K562 (cell line): Measurements from ENCODE around the gene THADA. TPM values are rescaled to one million over a fixed set of nuclear protein-coding genes. Genes with fewer than 3 reads are reported as not detected.

Experiments used
- ATAC-seq: fragments of 200-7000 bp; cut with Tn5 transposase; 3 replicates; pipeline ENCODE4 v1.9.1; 2020; ENCODE audit warnings: moderate library complexity
- BruUV-seq: library from RNA; stranded (reverse); fragments of 400-500 nt; replicated peaks from 2 replicates; lab custom pipeline; 2021; lab: Mats Ljungman, UMichigan
- CTCF ChIA-PET: fragments of 300-600 bp; formaldehyde crosslinking; extraction: SDS; loops from one replicate; lab custom pipeline; 2021; ENCODE audit warnings: low intra/inter-chr PET ratio; lab: Yijun Ruan, JAX
- POLR2A ChIA-PET: fragments of 300-600, 350-650 bp; sonication (Branson Sonifier 250); formaldehyde crosslinking; extraction: SDS; loops from one replicate; lab custom pipeline; 2021; ENCODE audit warnings: antibody characterized with exemption, inconsistent platforms; lab: Yijun Ruan, JAX
- DNase-seq, 4 experiments: peaks; one replicate each; pipeline versions ENCODE4 v3.0.0 to v3.0.0-alpha.2; 2011 to 2018; ENCODE audit warnings: low spot score in 3 of 4, mixed read lengths in 3 of 4; ENCODE audit errors: extremely low read depth in 1 of 4
- FAIRE-seq: peaks from 2 replicates; lab custom pipeline; 2011; peaks lifted over from hg19 to GRCh38; lab: Jason Lieb, UNC
- H2AFZ ChIP-seq: 2 replicates; pipeline ENCODE4 v1.6.0; 2011; ENCODE audit warnings: low read depth, low read length, control low read depth, inconsistent platforms
- H3K27ac ChIP-seq: fragments of 200-600 bp; 3 replicates; pipeline ENCODE4 v1.8.0; 2011; ENCODE audit warnings: low read depth, mild to moderate bottlenecking, control low read depth, inconsistent platforms, low read length, moderate library complexity, mixed read lengths; ENCODE audit errors: extremely low read depth
- H3K27me3 ChIP-seq, 2 experiments: fragments of 300-600 bp in 1 of 2; 2 replicates in 1 of 2; 3 replicates in 1 of 2; pipeline versions ENCODE4 v1.6.0 to v1.8.0; 2011; ENCODE audit warnings: inconsistent platforms in 2 of 2, low read length in 2 of 2, mild to moderate bottlenecking in 1 of 2, mixed read lengths in 1 of 2, moderate library complexity in 1 of 2; ENCODE audit not compliant: control insufficient read depth in 2 of 2, insufficient read depth in 2 of 2
- H3K36me3 ChIP-seq: fragments of 300-600 bp; 3 replicates; pipeline ENCODE4 v1.8.0; 2011; ENCODE audit warnings: mild to moderate bottlenecking, low read length, inconsistent platforms; ENCODE audit not compliant: control insufficient read depth, insufficient read depth
- H3K4me1 ChIP-seq, 2 experiments: fragments of 200-600 bp in 1 of 2; replicated peaks in 1 of 2; 2 replicates in 1 of 2; 3 replicates in 1 of 2; pipeline versions ENCODE4 v1.5.1 to v1.8.0; 2011; ENCODE audit warnings: inconsistent platforms in 2 of 2, low read length in 2 of 2, mild to moderate bottlenecking in 1 of 2, mixed read lengths in 1 of 2, moderate library complexity in 1 of 2; ENCODE audit not compliant: control insufficient read depth in 2 of 2, insufficient read depth in 2 of 2
- H3K4me2 ChIP-seq: 2 replicates; pipeline ENCODE4 v1.6.1; 2011; ENCODE audit warnings: low read length, control low read depth, inconsistent platforms, mixed read lengths; ENCODE audit not compliant: insufficient read depth
- H3K4me3 ChIP-seq: fragments of 200-600 bp; sonication (generic), shearing (Covaris generic); 2 replicates; pipeline ENCODE4 v1.5.1; 2016; ENCODE audit warnings: control low read depth, inconsistent platforms
- H3K79me2 ChIP-seq: fragments of 200-600 bp; 3 replicates; pipeline ENCODE4 v1.8.0; 2011; ENCODE audit warnings: low read length, inconsistent platforms; ENCODE audit not compliant: control insufficient read depth, insufficient read depth
- H3K9ac ChIP-seq, 2 experiments: 2 replicates each; pipeline versions ENCODE4 v1.6.0 to v1.6.1; 2011; ENCODE audit warnings: low read depth in 2 of 2, low read length in 2 of 2, control low read depth in 1 of 2, inconsistent platforms in 1 of 2, mild to moderate bottlenecking in 1 of 2, mixed read lengths in 1 of 2; ENCODE audit not compliant: insufficient read depth in 1 of 2
- H3K9me1 ChIP-seq: one replicate; pipeline ENCODE4 v1.6.0; 2011; ENCODE audit warnings: inconsistent platforms, mild to moderate bottlenecking, low read length, moderate library complexity; ENCODE audit not compliant: control insufficient read depth, insufficient read depth
- H3K9me3 ChIP-seq: replicated peaks from 2 replicates; pipeline ENCODE4 v1.5.1; 2011; ENCODE audit warnings: low read depth, low read length, inconsistent platforms; ENCODE audit not compliant: control insufficient read depth, insufficient read depth
- H4K20me1 ChIP-seq: replicated peaks from 2 replicates; pipeline ENCODE4 v1.6.1; 2011; ENCODE audit warnings: low read length, inconsistent platforms, mixed read lengths; ENCODE audit not compliant: control insufficient read depth, insufficient read depth
- BRD9 ChIP-seq: fragments of 450-650 bp; IDR thresholded peaks from 2 replicates; pipeline ENCODE4 v1.6.1; 2018; ENCODE audit warnings: low read depth; ENCODE audit not compliant: partially characterized antibody
- ETS2 ChIP-seq: IDR thresholded peaks from 2 replicates; pipeline ENCODE4 v1.6.1; 2016; ENCODE audit warnings: borderline replicate concordance, missing genetic modification characterization, mild to moderate bottlenecking, moderate library complexity, missing compliant biosample characterization; ENCODE audit not compliant: poor library complexity, severe bottlenecking
- GTF2A2 ChIP-seq: IDR thresholded peaks from 2 replicates; pipeline ENCODE4 v1.6.1; 2016; ENCODE audit warnings: mild to moderate bottlenecking, missing genetic modification characterization, missing compliant biosample characterization
- PRMT5 ChIP-seq: sonication (generic); formaldehyde crosslinking; IDR thresholded peaks from 2 replicates; pipeline ENCODE4 v1.5.0; 2020; ENCODE audit warnings: missing genetic modification reagents
- RUNX1 ChIP-seq: sonication (generic); IDR thresholded peaks from 2 replicates; pipeline ENCODE4 v1.6.1; 2016; ENCODE audit warnings: antibody characterized with exemption, low read depth
- TCF7 ChIP-seq: sonication (generic); IDR thresholded peaks from 2 replicates; pipeline ENCODE4 v1.6.1; 2016; ENCODE audit warnings: antibody characterized with exemption, borderline replicate concordance
- TEAD4 ChIP-seq, 2 experiments: sonication (generic) in 1 of 2; formaldehyde crosslinking in 1 of 2; IDR thresholded peaks; 2 replicates each; pipeline versions ENCODE4 v1.6.1 to v1.8.0; 2012 to 2022; ENCODE audit warnings: borderline replicate concordance in 1 of 2, inconsistent platforms in 1 of 2, low read length in 1 of 2, mild to moderate bottlenecking in 1 of 2, missing genetic modification reagents in 1 of 2
- ZC3H8 ChIP-seq: fragments of 450-650 bp; IDR thresholded peaks from 2 replicates; pipeline ENCODE4 v1.6.1; 2017
- ZFP30 ChIP-seq: fragments of 250-450 bp; sonication (Bioruptor Pico); IDR thresholded peaks from 2 replicates; pipeline ENCODE4 v1.8.0; 2022; ENCODE audit warnings: moderate library complexity, mild to moderate bottlenecking, inconsistent platforms, borderline replicate concordance
- ZNF445 ChIP-seq: fragments of 250-450 bp; sonication (Bioruptor Pico); IDR thresholded peaks from 2 replicates; pipeline ENCODE4 v1.4.0; 2020; ENCODE audit warnings: low read depth, mild to moderate bottlenecking, moderate library complexity
- ZNF785 ChIP-seq: fragments of 250-450 bp; sonication (Bioruptor Pico); IDR thresholded peaks from 2 replicates; pipeline ENCODE4 v1.4.0; 2020; ENCODE audit warnings: mild to moderate bottlenecking
- WGBS: fragments of 100-300 bp; shearing (Covaris generic); methylation state at CpG from one replicate; pipeline ENCODE4 v1.1.6; 2016; ENCODE audit warnings: low coverage, mixed read lengths; ENCODE audit not compliant: insufficient coverage; ENCODE audit errors: missing lambda C conversion rate; 5-methylcytosine and 5-hydroxymethylcytosine counted together
- in situ Hi-C: fragments of 300-500 bp; cut with MboI; formaldehyde crosslinking; loops from 4 replicates; pipeline ENCODE4 v1.15.0; 2018; ENCODE audit warnings: inconsistent platforms, mixed read lengths
- intact Hi-C: fragments of 100-400 bp; cut with micrococcal nuclease; formaldehyde crosslinking; loops from 2 replicates; pipeline ENCODE4 v1.14.2; 2022
- polyA plus RNA-seq, 8 experiments: library from polyadenylated mRNA; depleted of rRNA in 4 of 8; stranded (reverse) in 5 of 8; unstranded in 3 of 8; fragments of >200 nt; fragmentation: Nextera tagmentation in 2 of 8; fragmentation: Illumina TruSeq in 1 of 8; extraction: Ambion mirVana in 2 of 8; extraction: Trizol in 1 of 8; gene quantifications; 2 replicates each; pipeline versions ENCODE4 v1.2.1 to v1.2.3, GENCODE V29; 2011 to 2014; ENCODE audit warnings: inconsistent platforms in 1 of 8, missing spikeins in 1 of 8
- total RNA-seq, 7 experiments: library from RNA; depleted of rRNA in 6 of 7; stranded (reverse); fragments of >200 nt in 6 of 7; fragmentation: Illumina TruSeq in 2 of 7; extraction: Trizol in 2 of 7; gene quantifications; 2 replicates each; pipeline versions ENCODE4 v1.2.1 to v1.2.3, GENCODE V29; 2011 to 2021; ENCODE audit warnings: low replicate concordance in 1 of 7
- TF ChIP-seq, protein P1 (sequence below): fragments of 250-450 bp; sonication (Bioruptor Pico); IDR thresholded peaks from 2 replicates; pipeline ENCODE4 v1.8.0; 2022; ENCODE audit warnings: inconsistent platforms
- TF ChIP-seq, protein P2 (sequence below): fragments of 450-650 bp; IDR thresholded peaks from 2 replicates; pipeline ENCODE4 v1.6.1; 2016; ENCODE audit warnings: antibody characterized with exemption

Gene THADA
- total and polyA plus RNA-seq, 9 of the 15 experiments (the other 6 are each of a cell fraction or from before 2014, with no cell fraction given): 17.8 to 34.7 (median 31.9) TPM

DNA sequence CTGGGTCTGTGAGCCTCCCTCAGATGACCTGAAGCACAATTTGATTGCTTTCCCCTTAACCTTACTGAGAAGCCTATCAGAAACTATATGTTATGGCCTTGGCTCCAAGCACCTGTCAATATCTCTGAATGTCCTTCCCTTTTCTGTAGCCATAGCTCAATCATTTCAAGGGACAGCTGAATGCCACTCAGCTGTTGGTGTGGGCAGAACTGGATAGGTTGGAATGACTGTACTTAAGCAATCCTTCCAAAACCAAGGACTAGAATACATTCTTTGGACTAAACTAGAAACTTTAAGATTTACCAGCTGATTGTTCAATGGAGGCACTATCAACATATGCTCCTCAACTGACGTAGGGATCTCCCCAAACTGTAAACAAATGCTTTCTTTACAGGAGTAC is 159.4 kb downstream of the THADA start:
- no peak overlapping the region for H3K4me2 ChIP-seq
- H3K27ac ChIP-seq: no peak overlapping the region
- no peaks in the 10 kb centered on the region for H3K36me3 ChIP-seq
- TF ChIP-seq ZNF785 (CRISPR knock-in tag): no peak
- TF ChIP-seq TEAD4 (IDR thresholded peaks at IDR 0.05; ENCODE audit: low read length): no peak
- TF ChIP-seq TEAD4 (CRISPR knock-in tag; IDR thresholded peaks at IDR 0.05; ENCODE audit: borderline replicate concordance): no peak
- TF ChIP-seq RUNX1: no peak
- no peak for TF ChIP-seq TCF7
- no peak for TF ChIP-seq ZC3H8
- TF ChIP-seq GTF2A2 (tag): no peak
- 88% methylated on average over 1 of the region's 1 CpG for WGBS
- POLR2A ChIA-PET: interaction anchor here (0.6 to 1.2 kb wide), 3 partner anchors 10 to 11 kb away, joined by 3 to 5 read pairs (median 3); no protein-coding TSS in a partner anchor
- ATAC-seq (no peak), DNase-seq (no peak), FAIRE-seq (no peak)
- no peak overlapping the region for H3K9ac ChIP-seq
- no peak overlapping the region for H3K4me3 ChIP-seq
- H3K4me1 ChIP-seq: no peaks in the 10 kb centered on the region
- H3K27me3 ChIP-seq: no peaks in the 10 kb centered on the region
- no peak overlapping the region for H2AFZ ChIP-seq
- no TSS peak for BruUV-seq
- H3K9me3 ChIP-seq: no peaks in the 10 kb centered on the region
- CTCF ChIA-PET: no interaction called here
- in situ Hi-C loops (no loop called here), intact Hi-C loops (no loop called here)
- H3K79me2 ChIP-seq: no peaks in the 10 kb centered on the region
- H4K20me1 ChIP-seq: no peaks in the 10 kb centered on the region
- H3K9me1 ChIP-seq: no peaks in the 10 kb centered on the region

DNA sequence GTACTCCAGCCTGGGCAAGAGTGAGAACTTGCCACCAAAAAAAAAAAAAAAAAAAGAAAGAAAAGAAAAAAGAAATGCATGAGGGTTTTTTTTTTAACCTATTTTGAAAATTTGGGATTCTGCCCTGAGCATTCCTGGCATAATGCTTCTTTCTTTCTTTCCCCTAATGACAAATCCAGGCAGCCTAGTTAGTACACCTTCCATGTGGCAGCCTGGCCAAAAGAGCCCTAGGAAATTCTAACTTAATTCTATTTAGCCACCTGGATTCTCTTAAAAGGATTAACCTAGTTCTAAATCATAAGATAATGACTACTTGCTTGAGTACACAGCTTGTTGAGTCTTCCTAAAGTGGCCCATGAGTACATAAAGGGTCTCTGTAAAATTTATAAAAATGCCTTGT is 160.1 kb downstream of the THADA start:
- H3K9me1 ChIP-seq: no peaks in the 10 kb centered on the region
- no peaks in the 10 kb centered on the region for H3K9me3 ChIP-seq
- no peak overlapping the region for H3K9ac ChIP-seq
- no peak for FAIRE-seq
- H3K4me2 ChIP-seq: no peak overlapping the region
- H3K4me3 ChIP-seq: no peak overlapping the region
- H3K79me2 ChIP-seq: no peaks in the 10 kb centered on the region
- DNase-seq: no peak
- in situ Hi-C loops (no loop called here), intact Hi-C loops (no loop called here)
- no TSS peak for BruUV-seq
- H2AFZ ChIP-seq: no peak overlapping the region
- H4K20me1 ChIP-seq: no peaks in the 10 kb centered on the region
- no peaks in the 10 kb centered on the region for H3K36me3 ChIP-seq
- ATAC-seq: no peak
- no peak overlapping the region for H3K27ac ChIP-seq
- no peaks in the 10 kb centered on the region for H3K27me3 ChIP-seq
- H3K4me1 ChIP-seq: no peaks in the 10 kb centered on the region
- POLR2A ChIA-PET: interaction anchor here (1.2 kb wide), 1 partner anchor 11 kb away, joined by 3 read pairs; no protein-coding TSS in a partner anchor
- CTCF ChIA-PET: interaction anchor here (0.7 kb wide), 1 partner anchor 17 kb away, joined by 7 read pairs; no protein-coding TSS in a partner anchor
- TF ChIP-seq ETS2: no peak
- no peak for TF ChIP-seq PRMT5 (CRISPR knock-in tag)
- TF ChIP-seq, protein P1, sequence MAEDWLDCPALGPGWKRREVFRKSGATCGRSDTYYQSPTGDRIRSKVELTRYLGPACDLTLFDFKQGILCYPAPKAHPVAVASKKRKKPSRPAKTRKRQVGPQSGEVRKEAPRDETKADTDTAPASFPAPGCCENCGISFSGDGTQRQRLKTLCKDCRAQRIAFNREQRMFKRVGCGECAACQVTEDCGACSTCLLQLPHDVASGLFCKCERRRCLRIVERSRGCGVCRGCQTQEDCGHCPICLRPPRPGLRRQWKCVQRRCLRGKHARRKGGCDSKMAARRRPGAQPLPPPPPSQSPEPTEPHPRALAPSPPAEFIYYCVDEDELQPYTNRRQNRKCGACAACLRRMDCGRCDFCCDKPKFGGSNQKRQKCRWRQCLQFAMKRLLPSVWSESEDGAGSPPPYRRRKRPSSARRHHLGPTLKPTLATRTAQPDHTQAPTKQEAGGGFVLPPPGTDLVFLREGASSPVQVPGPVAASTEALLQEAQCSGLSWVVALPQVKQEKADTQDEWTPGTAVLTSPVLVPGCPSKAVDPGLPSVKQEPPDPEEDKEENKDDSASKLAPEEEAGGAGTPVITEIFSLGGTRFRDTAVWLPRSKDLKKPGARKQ (CRISPR knock-in tag): no peak
- no peak for TF ChIP-seq ZNF445 (CRISPR knock-in tag)
- no peak for TF ChIP-seq ZFP30 (CRISPR knock-in tag)
- TF ChIP-seq, protein P2, sequence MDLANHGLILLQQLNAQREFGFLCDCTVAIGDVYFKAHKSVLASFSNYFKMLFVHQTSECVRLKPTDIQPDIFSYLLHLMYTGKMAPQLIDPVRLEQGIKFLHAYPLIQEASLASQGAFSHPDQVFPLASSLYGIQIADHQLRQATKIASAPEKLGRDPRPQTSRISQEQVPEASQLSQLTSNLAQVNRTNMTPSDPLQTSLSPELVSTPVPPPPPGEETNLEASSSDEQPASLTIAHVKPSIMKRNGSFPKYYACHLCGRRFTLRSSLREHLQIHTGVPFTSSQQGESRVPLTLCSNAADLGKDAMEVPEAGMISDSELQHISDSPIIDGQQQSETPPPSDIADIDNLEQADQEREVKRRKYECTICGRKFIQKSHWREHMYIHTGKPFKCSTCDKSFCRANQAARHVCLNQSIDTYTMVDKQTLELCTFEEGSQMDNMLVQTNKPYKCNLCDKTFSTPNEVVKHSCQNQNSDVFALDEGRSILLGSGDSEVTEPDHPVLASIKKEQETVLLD: no peak
- no peak for TF ChIP-seq BRD9
